WTC11 (cell line): ENCODE measurements around the gene TMEM217. TPM values are rescaled to one million over a fixed set of nuclear protein-coding genes. Genes with fewer than 3 reads are reported as not detected.

Experiments used
- ATAC-seq: fragments of 200-7000 bp; cut with Tn5 transposase; 2 replicates; pipeline ENCODE4 v1.10.0; 2021; ENCODE audit warnings: mild to moderate bottlenecking, moderate library complexity
- CTCF ChIA-PET: fragments of 300-600 bp; sonication (Branson Sonifier 250); formaldehyde crosslinking; loops from one replicate; lab custom pipeline; 2021; ENCODE audit warnings: antibody characterized with exemption; lab: Charles Lee
- POLR2A ChIA-PET: fragments of 350-600 bp; sonication (Branson Sonifier 250); formaldehyde crosslinking; loops from one replicate; lab custom pipeline; 2021; ENCODE audit warnings: antibody characterized with exemption; lab: Charles Lee
- DNase-seq: peaks from one replicate; pipeline ENCODE4 v3.0.0; 2021; ENCODE audit warnings: low spot score
- H3K27ac Mint-ChIP-seq: 2 replicates; pipeline ENCODE4 v1.8.0; 2021; ENCODE audit warnings: mixed read lengths
- H3K27me3 Mint-ChIP-seq: 2 replicates; pipeline ENCODE4 v1.8.0; 2021; ENCODE audit warnings: low read depth, mild to moderate bottlenecking, moderate library complexity, mixed read lengths
- H3K36me3 Mint-ChIP-seq: 2 replicates; pipeline ENCODE4 v1.8.0; 2021; ENCODE audit warnings: mixed read lengths
- H3K4me1 Mint-ChIP-seq: 2 replicates; pipeline ENCODE4 v1.8.0; 2022; ENCODE audit warnings: mixed read lengths
- H3K4me3 Mint-ChIP-seq: 2 replicates; pipeline ENCODE4 v1.8.0; 2021; ENCODE audit warnings: mild to moderate bottlenecking, moderate library complexity, mixed read lengths
- H3K9me3 Mint-ChIP-seq: 2 replicates; pipeline ENCODE4 v1.8.0; 2021; ENCODE audit warnings: mixed read lengths
- GRHL2 ChIP-seq: fragments of 250-450 bp; sonication (Bioruptor Pico); IDR thresholded peaks from 2 replicates; pipeline ENCODE4 v1.8.0; 2022; ENCODE audit warnings: mild to moderate bottlenecking, moderate library complexity; ENCODE audit not compliant: insufficient replicate concordance, severe bottlenecking
- GTF2I ChIP-seq: fragments of 250-450 bp; sonication (Bioruptor Pico); conservative IDR thresholded peaks from 2 replicates; pipeline ENCODE4 v1.4.0; 2021; ENCODE audit warnings: mild to moderate bottlenecking
- NR1H2 ChIP-seq: sonication (generic); formaldehyde crosslinking; IDR thresholded peaks from 2 replicates; pipeline ENCODE4 v1.9.0; 2021; ENCODE audit warnings: mild to moderate bottlenecking, moderate library complexity, missing genetic modification reagents
- OVOL2 ChIP-seq: fragments of 250-450 bp; sonication (Bioruptor Pico); IDR thresholded peaks from 2 replicates; pipeline ENCODE4 v1.9.0; 2021; ENCODE audit warnings: mild to moderate bottlenecking, borderline replicate concordance
- RORB ChIP-seq: fragments of 250-450 bp; sonication (Bioruptor Pico); IDR thresholded peaks from 2 replicates; pipeline ENCODE4 v1.9.0; 2021; ENCODE audit warnings: mild to moderate bottlenecking
- SMAD3 ChIP-seq: sonication (generic); formaldehyde crosslinking; IDR thresholded peaks from 2 replicates; pipeline ENCODE4 v1.8.0; 2022; ENCODE audit warnings: missing genetic modification reagents, mild to moderate bottlenecking, borderline replicate concordance
- SOX15 ChIP-seq: fragments of 250-450 bp; sonication (Bioruptor Pico); IDR thresholded peaks from 2 replicates; pipeline ENCODE4 v1.9.0; 2021; ENCODE audit warnings: mild to moderate bottlenecking
- TEAD4 ChIP-seq: sonication (generic); formaldehyde crosslinking; IDR thresholded peaks from 2 replicates; pipeline ENCODE4 v1.8.0; 2022; ENCODE audit warnings: mild to moderate bottlenecking, missing genetic modification reagents
- ZNF121 ChIP-seq: sonication (generic); formaldehyde crosslinking; IDR thresholded peaks from 2 replicates; pipeline ENCODE4 v1.8.0; 2023; ENCODE audit warnings: missing genetic modification reagents
- ZNF423 ChIP-seq: fragments of 250-450 bp; sonication (Bioruptor Pico); IDR thresholded peaks from 2 replicates; pipeline ENCODE4 v2.1.2; 2022; ENCODE audit warnings: mild to moderate bottlenecking, moderate library complexity
- total RNA-seq: library from RNA; stranded (reverse); gene quantifications from 3 replicates; pipeline ENCODE4 v1.2.3, GENCODE V29; 2021
- TF ChIP-seq, protein P1 (sequence below): fragments of 250-450 bp; sonication (Bioruptor Pico); IDR thresholded peaks from 2 replicates; pipeline ENCODE4 v1.9.0; 2021; ENCODE audit warnings: mild to moderate bottlenecking
- TF ChIP-seq, protein P2 (sequence below): sonication (generic); formaldehyde crosslinking; IDR thresholded peaks from 2 replicates; pipeline ENCODE4 v1.8.1; 2023; ENCODE audit warnings: mild to moderate bottlenecking, moderate library complexity, missing genetic modification reagents
- TF ChIP-seq, protein P3 (sequence below): fragments of 200-600 bp; IDR thresholded peaks from 2 replicates; pipeline ENCODE4 v1.8.0; 2022; ENCODE audit warnings: antibody characterized with exemption
- TF ChIP-seq, protein P4 (sequence below): sonication (generic); formaldehyde crosslinking; IDR thresholded peaks from 2 replicates; pipeline ENCODE4 v1.8.1; 2023; ENCODE audit warnings: mild to moderate bottlenecking, missing genetic modification reagents, moderate library complexity
- TF ChIP-seq, protein P5 (sequence below): sonication (generic); formaldehyde crosslinking; conservative IDR thresholded peaks from 2 replicates; pipeline ENCODE4 v1.8.1; 2023; ENCODE audit warnings: mild to moderate bottlenecking, low read depth, missing genetic modification reagents, moderate library complexity
- TF ChIP-seq, protein P6 (sequence below): fragments of 250-450 bp; sonication (Bioruptor Pico); IDR thresholded peaks from 2 replicates; pipeline ENCODE4 v1.9.0; 2021; ENCODE audit warnings: moderate library complexity, mild to moderate bottlenecking, inconsistent platforms, borderline replicate concordance
- TF ChIP-seq, protein P7 (sequence below): fragments of 250-450 bp; sonication (Bioruptor Pico); conservative IDR thresholded peaks from 2 replicates; pipeline ENCODE4 v1.9.0; 2021; ENCODE audit warnings: mild to moderate bottlenecking
- TF ChIP-seq, protein P8 (sequence below): sonication (generic); formaldehyde crosslinking; IDR thresholded peaks from 2 replicates; pipeline ENCODE4 v1.8.1; 2022; ENCODE audit warnings: missing genetic modification reagents, borderline replicate concordance
- TF ChIP-seq, protein P9 (sequence below): sonication (generic); formaldehyde crosslinking; IDR thresholded peaks from 2 replicates; pipeline ENCODE4 v1.8.0; 2022; ENCODE audit warnings: mild to moderate bottlenecking, missing genetic modification reagents

TMEM217 gene
- total RNA-seq, 1 experiment from 2014 or later: 0.61 TPM

DNA sequence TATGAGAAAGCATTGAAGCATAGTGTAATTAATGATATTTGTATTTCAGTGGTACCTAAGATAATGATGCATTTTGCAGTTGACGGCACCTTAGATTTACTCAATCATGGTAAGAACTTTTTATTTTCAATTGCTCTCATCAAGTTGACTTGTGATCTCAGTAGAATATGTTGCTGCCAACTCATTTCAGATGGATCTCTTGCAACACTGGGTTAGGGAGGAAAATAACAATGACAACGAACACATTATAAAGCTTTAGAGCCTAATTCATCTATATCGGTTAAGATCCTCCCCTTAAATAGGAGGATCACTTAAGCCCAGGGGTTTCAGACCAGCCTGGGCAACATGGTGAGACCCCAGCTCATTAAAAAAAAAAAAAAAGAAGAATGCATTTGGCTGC, 18.4 kb downstream of the TMEM217 start (continued):
- TF ChIP-seq, protein P1, sequence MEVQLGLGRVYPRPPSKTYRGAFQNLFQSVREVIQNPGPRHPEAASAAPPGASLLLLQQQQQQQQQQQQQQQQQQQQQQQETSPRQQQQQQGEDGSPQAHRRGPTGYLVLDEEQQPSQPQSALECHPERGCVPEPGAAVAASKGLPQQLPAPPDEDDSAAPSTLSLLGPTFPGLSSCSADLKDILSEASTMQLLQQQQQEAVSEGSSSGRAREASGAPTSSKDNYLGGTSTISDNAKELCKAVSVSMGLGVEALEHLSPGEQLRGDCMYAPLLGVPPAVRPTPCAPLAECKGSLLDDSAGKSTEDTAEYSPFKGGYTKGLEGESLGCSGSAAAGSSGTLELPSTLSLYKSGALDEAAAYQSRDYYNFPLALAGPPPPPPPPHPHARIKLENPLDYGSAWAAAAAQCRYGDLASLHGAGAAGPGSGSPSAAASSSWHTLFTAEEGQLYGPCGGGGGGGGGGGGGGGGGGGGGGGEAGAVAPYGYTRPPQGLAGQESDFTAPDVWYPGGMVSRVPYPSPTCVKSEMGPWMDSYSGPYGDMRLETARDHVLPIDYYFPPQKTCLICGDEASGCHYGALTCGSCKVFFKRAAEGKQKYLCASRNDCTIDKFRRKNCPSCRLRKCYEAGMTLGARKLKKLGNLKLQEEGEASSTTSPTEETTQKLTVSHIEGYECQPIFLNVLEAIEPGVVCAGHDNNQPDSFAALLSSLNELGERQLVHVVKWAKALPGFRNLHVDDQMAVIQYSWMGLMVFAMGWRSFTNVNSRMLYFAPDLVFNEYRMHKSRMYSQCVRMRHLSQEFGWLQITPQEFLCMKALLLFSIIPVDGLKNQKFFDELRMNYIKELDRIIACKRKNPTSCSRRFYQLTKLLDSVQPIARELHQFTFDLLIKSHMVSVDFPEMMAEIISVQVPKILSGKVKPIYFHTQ (CRISPR knock-in tag): no peak
- TF ChIP-seq TEAD4 (CRISPR knock-in tag): no peak
- TF ChIP-seq, protein P2, sequence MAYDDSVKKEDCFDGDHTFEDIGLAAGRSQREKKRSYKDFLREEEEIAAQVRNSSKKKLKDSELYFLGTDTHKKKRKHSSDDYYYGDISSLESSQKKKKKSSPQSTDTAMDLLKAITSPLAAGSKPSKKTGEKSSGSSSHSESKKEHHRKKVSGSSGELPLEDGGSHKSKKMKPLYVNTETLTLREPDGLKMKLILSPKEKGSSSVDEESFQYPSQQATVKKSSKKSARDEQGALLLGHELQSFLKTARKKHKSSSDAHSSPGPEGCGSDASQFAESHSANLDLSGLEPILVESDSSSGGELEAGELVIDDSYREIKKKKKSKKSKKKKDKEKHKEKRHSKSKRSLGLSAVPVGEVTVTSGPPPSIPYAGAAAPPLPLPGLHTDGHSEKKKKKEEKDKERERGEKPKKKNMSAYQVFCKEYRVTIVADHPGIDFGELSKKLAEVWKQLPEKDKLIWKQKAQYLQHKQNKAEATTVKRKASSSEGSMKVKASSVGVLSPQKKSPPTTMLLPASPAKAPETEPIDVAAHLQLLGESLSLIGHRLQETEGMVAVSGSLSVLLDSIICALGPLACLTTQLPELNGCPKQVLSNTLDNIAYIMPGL (CRISPR knock-in tag): no peak
- TF ChIP-seq GTF2I (CRISPR knock-in tag): no peak
- TF ChIP-seq, protein P3, sequence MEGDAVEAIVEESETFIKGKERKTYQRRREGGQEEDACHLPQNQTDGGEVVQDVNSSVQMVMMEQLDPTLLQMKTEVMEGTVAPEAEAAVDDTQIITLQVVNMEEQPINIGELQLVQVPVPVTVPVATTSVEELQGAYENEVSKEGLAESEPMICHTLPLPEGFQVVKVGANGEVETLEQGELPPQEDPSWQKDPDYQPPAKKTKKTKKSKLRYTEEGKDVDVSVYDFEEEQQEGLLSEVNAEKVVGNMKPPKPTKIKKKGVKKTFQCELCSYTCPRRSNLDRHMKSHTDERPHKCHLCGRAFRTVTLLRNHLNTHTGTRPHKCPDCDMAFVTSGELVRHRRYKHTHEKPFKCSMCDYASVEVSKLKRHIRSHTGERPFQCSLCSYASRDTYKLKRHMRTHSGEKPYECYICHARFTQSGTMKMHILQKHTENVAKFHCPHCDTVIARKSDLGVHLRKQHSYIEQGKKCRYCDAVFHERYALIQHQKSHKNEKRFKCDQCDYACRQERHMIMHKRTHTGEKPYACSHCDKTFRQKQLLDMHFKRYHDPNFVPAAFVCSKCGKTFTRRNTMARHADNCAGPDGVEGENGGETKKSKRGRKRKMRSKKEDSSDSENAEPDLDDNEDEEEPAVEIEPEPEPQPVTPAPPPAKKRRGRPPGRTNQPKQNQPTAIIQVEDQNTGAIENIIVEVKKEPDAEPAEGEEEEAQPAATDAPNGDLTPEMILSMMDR: no peak
- TF ChIP-seq OVOL2 (CRISPR knock-in tag): no peak
- no peak for TF ChIP-seq SMAD3 (CRISPR knock-in tag)
- no peak for TF ChIP-seq NR1H2 (CRISPR knock-in tag)
- no peak for TF ChIP-seq ZNF121
- TF ChIP-seq, protein P4, sequence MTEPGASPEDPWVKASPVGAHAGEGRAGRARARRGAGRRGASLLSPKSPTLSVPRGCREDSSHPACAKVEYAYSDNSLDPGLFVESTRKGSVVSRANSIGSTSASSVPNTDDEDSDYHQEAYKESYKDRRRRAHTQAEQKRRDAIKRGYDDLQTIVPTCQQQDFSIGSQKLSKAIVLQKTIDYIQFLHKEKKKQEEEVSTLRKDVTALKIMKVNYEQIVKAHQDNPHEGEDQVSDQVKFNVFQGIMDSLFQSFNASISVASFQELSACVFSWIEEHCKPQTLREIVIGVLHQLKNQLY (CRISPR knock-in tag): no peak
- TF ChIP-seq, protein P5, sequence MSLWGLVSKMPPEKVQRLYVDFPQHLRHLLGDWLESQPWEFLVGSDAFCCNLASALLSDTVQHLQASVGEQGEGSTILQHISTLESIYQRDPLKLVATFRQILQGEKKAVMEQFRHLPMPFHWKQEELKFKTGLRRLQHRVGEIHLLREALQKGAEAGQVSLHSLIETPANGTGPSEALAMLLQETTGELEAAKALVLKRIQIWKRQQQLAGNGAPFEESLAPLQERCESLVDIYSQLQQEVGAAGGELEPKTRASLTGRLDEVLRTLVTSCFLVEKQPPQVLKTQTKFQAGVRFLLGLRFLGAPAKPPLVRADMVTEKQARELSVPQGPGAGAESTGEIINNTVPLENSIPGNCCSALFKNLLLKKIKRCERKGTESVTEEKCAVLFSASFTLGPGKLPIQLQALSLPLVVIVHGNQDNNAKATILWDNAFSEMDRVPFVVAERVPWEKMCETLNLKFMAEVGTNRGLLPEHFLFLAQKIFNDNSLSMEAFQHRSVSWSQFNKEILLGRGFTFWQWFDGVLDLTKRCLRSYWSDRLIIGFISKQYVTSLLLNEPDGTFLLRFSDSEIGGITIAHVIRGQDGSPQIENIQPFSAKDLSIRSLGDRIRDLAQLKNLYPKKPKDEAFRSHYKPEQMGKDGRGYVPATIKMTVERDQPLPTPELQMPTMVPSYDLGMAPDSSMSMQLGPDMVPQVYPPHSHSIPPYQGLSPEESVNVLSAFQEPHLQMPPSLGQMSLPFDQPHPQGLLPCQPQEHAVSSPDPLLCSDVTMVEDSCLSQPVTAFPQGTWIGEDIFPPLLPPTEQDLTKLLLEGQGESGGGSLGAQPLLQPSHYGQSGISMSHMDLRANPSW: no peak

DNA sequence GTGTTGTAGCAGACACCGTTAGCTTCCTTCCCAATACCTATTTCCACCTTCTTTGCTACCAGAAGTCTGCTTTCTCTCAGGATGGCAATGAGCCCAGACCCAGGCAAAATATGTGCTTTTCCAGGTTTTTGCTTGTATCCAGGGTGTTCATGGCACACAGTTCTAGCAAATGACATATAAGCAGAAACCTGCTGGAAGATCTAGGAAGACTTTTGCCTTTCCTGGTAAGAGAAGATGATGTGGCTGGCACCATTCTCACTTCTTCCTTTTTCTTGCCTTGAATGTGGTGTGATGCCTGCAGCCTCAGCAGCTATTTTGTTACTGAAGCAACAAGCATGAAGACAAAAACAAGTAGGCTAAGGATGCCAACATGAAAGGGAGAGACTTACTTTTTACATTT, 19.6 kb downstream of the TMEM217 start:
- no peak overlapping the region for H3K27ac Mint-ChIP-seq
- CTCF ChIA-PET: no interaction called here
- DNase-seq (no peak), ATAC-seq (no peak)
- POLR2A ChIA-PET: no interaction called here
- H3K27me3 Mint-ChIP-seq: peaks cover 3% of the 10 kb centered on the region
- no peaks in the 10 kb centered on the region for H3K36me3 Mint-ChIP-seq
- H3K4me3 Mint-ChIP-seq: no peak overlapping the region
- H3K9me3 Mint-ChIP-seq: peaks cover 5% of the 10 kb centered on the region
- H3K4me1 Mint-ChIP-seq: peaks cover 9% of the 10 kb centered on the region
- TF ChIP-seq, protein P6, sequence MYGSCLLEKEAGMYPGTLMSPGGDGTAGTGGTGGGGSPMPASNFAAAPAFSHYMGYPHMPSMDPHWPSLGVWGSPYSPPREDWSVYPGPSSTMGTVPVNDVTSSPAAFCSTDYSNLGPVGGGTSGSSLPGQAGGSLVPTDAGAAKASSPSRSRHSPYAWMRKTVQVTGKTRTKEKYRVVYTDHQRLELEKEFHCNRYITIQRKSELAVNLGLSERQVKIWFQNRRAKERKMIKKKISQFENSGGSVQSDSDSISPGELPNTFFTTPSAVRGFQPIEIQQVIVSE (CRISPR knock-in tag): no peak
- TF ChIP-seq SMAD3 (CRISPR knock-in tag) (no peak), ZNF423 (CRISPR knock-in tag) (no peak), RORB (no peak), GRHL2 (no peak), NR1H2 (CRISPR knock-in tag) (no peak), SOX15 (no peak)
- TF ChIP-seq, protein P7, sequence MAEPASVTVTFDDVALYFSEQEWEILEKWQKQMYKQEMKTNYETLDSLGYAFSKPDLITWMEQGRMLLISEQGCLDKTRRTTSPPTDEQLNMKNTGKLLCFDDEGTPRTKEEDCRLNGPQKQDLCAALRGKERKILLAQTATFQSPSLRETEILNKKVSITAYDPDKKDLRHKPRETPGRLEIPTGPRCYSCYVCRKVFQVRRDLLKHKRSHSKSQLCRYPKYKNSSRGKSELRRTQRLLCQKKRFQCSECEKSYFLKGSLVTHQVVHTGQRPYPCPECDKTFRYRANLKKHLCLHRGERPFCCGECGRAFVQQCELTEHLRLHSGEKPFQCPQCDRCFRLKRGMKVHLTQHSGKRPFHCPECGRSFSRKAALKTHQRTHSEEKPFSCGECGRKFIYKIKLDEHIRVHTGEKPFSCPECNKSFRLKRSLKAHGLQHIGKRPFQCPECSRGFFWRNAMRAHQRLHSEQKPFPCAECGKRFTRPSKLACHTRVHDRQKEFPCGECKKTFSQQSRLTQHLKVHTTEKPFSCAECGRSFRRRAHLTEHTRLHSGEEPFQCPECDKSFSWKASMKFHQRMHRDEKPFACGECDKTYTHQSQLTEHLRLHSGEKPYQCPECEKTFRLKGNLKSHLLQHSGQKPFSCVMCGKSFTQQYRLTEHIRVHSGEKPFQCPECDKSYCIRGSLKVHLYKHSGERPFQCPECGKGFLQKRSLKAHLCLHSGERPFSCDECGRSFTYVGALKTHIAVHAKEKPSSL (CRISPR knock-in tag): no peak
- TF ChIP-seq, protein P3: no peak
- TF ChIP-seq, protein P8, sequence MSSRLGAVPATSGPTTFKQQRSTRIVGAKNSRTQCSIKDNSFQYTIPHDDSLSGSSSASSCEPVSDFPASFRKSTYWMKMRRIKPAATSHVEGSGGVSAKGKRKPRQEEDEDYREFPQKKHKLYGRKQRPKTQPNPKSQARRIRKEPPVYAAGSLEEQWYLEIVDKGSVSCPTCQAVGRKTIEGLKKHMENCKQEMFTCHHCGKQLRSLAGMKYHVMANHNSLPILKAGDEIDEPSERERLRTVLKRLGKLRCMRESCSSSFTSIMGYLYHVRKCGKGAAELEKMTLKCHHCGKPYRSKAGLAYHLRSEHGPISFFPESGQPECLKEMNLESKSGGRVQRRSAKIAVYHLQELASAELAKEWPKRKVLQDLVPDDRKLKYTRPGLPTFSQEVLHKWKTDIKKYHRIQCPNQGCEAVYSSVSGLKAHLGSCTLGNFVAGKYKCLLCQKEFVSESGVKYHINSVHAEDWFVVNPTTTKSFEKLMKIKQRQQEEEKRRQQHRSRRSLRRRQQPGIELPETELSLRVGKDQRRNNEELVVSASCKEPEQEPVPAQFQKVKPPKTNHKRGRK (CRISPR knock-in tag): no peak
- TF ChIP-seq, protein P9, sequence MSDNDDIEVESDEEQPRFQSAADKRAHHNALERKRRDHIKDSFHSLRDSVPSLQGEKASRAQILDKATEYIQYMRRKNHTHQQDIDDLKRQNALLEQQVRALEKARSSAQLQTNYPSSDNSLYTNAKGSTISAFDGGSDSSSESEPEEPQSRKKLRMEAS (CRISPR knock-in tag): no peak
